Glutamatergic neuron (in vitro differentiated cells): Measurements from ENCODE around the gene RFC5. TPM values are rescaled to one million over a fixed set of nuclear protein-coding genes. Genes with fewer than 3 reads are reported as not detected.

ENCODE experiments used
- DNase-seq: peaks from one replicate; pipeline ENCODE4 v3.0.0; 2022
- H3K27ac Mint-ChIP-seq: one replicate; pipeline ENCODE4 v1.8.0; 2020; ENCODE audit warnings: mild to moderate bottlenecking, mixed read lengths, inconsistent platforms; ENCODE audit not compliant: unreplicated experiment
- H3K27me3 Mint-ChIP-seq: one replicate; pipeline ENCODE4 v1.8.0; 2020; ENCODE audit warnings: mild to moderate bottlenecking, moderate library complexity, mixed read lengths, inconsistent platforms; ENCODE audit not compliant: unreplicated experiment
- H3K36me3 Mint-ChIP-seq: one replicate; pipeline ENCODE4 v1.8.0; 2020; ENCODE audit warnings: mild to moderate bottlenecking, mixed read lengths, inconsistent platforms; ENCODE audit not compliant: unreplicated experiment
- H3K4me1 Mint-ChIP-seq: one replicate; pipeline ENCODE4 v1.8.0; 2020; ENCODE audit warnings: mild to moderate bottlenecking, low read depth, mixed read lengths, inconsistent platforms; ENCODE audit not compliant: unreplicated experiment
- H3K4me3 Mint-ChIP-seq: one replicate; pipeline ENCODE4 v1.8.0; 2020; ENCODE audit warnings: mild to moderate bottlenecking, mixed read lengths, inconsistent platforms; ENCODE audit not compliant: unreplicated experiment
- H3K9me3 Mint-ChIP-seq: one replicate; pipeline ENCODE4 v1.8.0; 2020; ENCODE audit warnings: mild to moderate bottlenecking, moderate library complexity, mixed read lengths, inconsistent platforms; ENCODE audit not compliant: unreplicated experiment
- CTCF ChIP-seq: fragments of 200-600 bp; sonication (generic); IDR thresholded peaks from one replicate; pipeline ENCODE4 v1.5.0; 2021; ENCODE audit not compliant: partially characterized antibody, unreplicated experiment
- total RNA-seq: library from RNA; stranded (reverse); fragmentation: NEBNext Ultra II Directional; extraction: Animal tissue kit (Norgen Biotek cat#: 25700); gene quantifications from one replicate; pipeline ENCODE4 v1.2.1, GENCODE V29; 2021; ENCODE audit not compliant: unreplicated experiment

RFC5 gene
- total RNA-seq, 1 donor from 2014 or later = 8.4 TPM

- no peak overlapping the region for H3K4me3 Mint-ChIP-seq
- no peak for TF ChIP-seq CTCF
- no peak for DNase-seq
- no peaks in the 10 kb centered on the region for H3K9me3 Mint-ChIP-seq
- H3K27ac Mint-ChIP-seq = no peak overlapping the region
- H3K36me3 Mint-ChIP-seq = no peaks in the 10 kb centered on the region
- peaks cover 3% of the 10 kb centered on the region for H3K27me3 Mint-ChIP-seq
- no peaks in the 10 kb centered on the region for H3K4me1 Mint-ChIP-seq
These were observed 12.7 kb downstream of the RFC5 start for GRCh38 chr12:118029166-118029565.

- no peaks in the 10 kb centered on the region for H3K4me1 Mint-ChIP-seq
- no peak for TF ChIP-seq CTCF
- no peak overlapping the region for H3K4me3 Mint-ChIP-seq
- H3K9me3 Mint-ChIP-seq = no peaks in the 10 kb centered on the region
- no peak for DNase-seq
- H3K36me3 Mint-ChIP-seq = no peaks in the 10 kb centered on the region
- no peaks in the 10 kb centered on the region for H3K27me3 Mint-ChIP-seq
- no peak overlapping the region for H3K27ac Mint-ChIP-seq
These were observed 15.7 kb downstream of the RFC5 start for GRCh38 chr12:118032188-118032587.

GRCh38 chr12:118033323-118033722, 16.8 kb downstream of the RFC5 start:
- no peak for TF ChIP-seq CTCF
- Mint-ChIP-seq H3K27ac (no peak overlapping the region), H3K27me3 (no peaks in the 10 kb centered on the region), H3K4me1 (no peaks in the 10 kb centered on the region), H3K9me3 (no peaks in the 10 kb centered on the region), H3K36me3 (no peaks in the 10 kb centered on the region), H3K4me3 (no peak overlapping the region)
- DNase-seq = no peak

GRCh38 chr12:118033902-118034301, 17.4 kb downstream of the RFC5 start:
- no peaks in the 10 kb centered on the region for H3K36me3 Mint-ChIP-seq
- H3K9me3 Mint-ChIP-seq = no peaks in the 10 kb centered on the region
- no peak for DNase-seq
- H3K4me3 Mint-ChIP-seq = no peak overlapping the region
- no peak overlapping the region for H3K27ac Mint-ChIP-seq
- no peak for TF ChIP-seq CTCF
- no peaks in the 10 kb centered on the region for H3K27me3 Mint-ChIP-seq
- no peaks in the 10 kb centered on the region for H3K4me1 Mint-ChIP-seq

GRCh38 chr12:118034429-118035189, 18.1 kb downstream of the RFC5 start:
- DNase-seq = no peak
- H3K4me1 Mint-ChIP-seq = no peaks in the 10 kb centered on the region
- H3K27ac Mint-ChIP-seq = no peak overlapping the region
- TF ChIP-seq CTCF = peak; percentile 26
- H3K4me3 Mint-ChIP-seq = no peak overlapping the region
- no peaks in the 10 kb centered on the region for H3K27me3 Mint-ChIP-seq
- no peaks in the 10 kb centered on the region for H3K36me3 Mint-ChIP-seq
- no peaks in the 10 kb centered on the region for H3K9me3 Mint-ChIP-seq
